ENCODE measurements around the gene FHIT.

FHIT gene

GRCh38 chr3:60081381-60082095 lies 1169.7 kb downstream of the FHIT start:
- no peaks in the 10 kb centered on the region for H3K9me3 ChIP-seq (ENCODE audit: control insufficient read depth in 1 of 2, low read length in 2 of 2)
- no peaks in the 10 kb centered on the region for H3K27me3 ChIP-seq (ENCODE audit: low read depth, low read length)
- H3K4me3 ChIP-seq (ENCODE audit: low read depth in 1 of 2, low read length in 2 of 2), result no peak overlapping the region
- no peaks in the 10 kb centered on the region for H3K4me1 ChIP-seq (ENCODE audit: control insufficient read depth in 1 of 2, insufficient read depth in 2 of 2, low read length in 2 of 2)
- H3K36me3 ChIP-seq (ENCODE audit: control insufficient read depth in 1 of 2, insufficient read depth in 2 of 2, low read length in 2 of 2), result no peaks in the 10 kb centered on the region
- no peak overlapping the region for H3K27ac ChIP-seq (ENCODE audit: low read length)

GRCh38 chr3:60080648-60081047 lies 1170.6 kb downstream of the FHIT start:
- Histone ChIP-seq H3K4me1 (ENCODE audit: control insufficient read depth in 1 of 2, insufficient read depth in 2 of 2, low read length in 2 of 2) (no peaks in the 10 kb centered on the region), H3K4me3 (ENCODE audit: low read depth in 1 of 2, low read length in 2 of 2) (no peak overlapping the region), H3K27ac (ENCODE audit: low read length) (no peak overlapping the region), H3K9me3 (ENCODE audit: control insufficient read depth in 1 of 2, low read length in 2 of 2) (no peaks in the 10 kb centered on the region), H3K36me3 (ENCODE audit: control insufficient read depth in 1 of 2, insufficient read depth in 2 of 2, low read length in 2 of 2) (no peaks in the 10 kb centered on the region), H3K27me3 (ENCODE audit: low read depth, low read length) (no peaks in the 10 kb centered on the region)

GRCh38 chr3:60079076-60079475 lies 1172.2 kb downstream of the FHIT start:
- Histone ChIP-seq H3K36me3 (ENCODE audit: control insufficient read depth in 1 of 2, insufficient read depth in 2 of 2, low read length in 2 of 2) (no peaks in the 10 kb centered on the region), H3K9me3 (ENCODE audit: control insufficient read depth in 1 of 2, low read length in 2 of 2) (no peaks in the 10 kb centered on the region), H3K27ac (ENCODE audit: low read length) (no peak overlapping the region), H3K4me3 (ENCODE audit: low read depth in 1 of 2, low read length in 2 of 2) (no peak overlapping the region), H3K4me1 (ENCODE audit: control insufficient read depth in 1 of 2, insufficient read depth in 2 of 2, low read length in 2 of 2) (no peaks in the 10 kb centered on the region), H3K27me3 (ENCODE audit: low read depth, low read length) (no peaks in the 10 kb centered on the region)

DNA sequence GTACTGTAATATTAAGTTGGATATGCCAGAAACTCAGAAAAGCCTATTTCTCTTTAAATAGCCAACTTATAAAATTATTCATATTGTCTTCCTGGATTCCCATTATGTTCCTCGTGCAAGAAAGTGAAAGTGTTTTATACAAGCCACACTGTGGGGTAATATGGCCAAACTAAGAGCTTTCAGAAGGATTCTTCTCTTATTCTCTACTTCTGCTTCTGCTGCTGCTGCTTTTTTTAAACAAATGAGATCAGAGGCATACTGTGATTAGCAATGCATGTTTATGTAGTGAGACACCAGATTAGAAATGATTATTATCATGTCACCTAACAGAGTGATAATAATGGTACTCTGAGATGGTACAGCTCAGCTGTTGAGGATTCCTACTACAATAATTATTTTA lies 1174.9 kb downstream of the FHIT start:
- Histone ChIP-seq H3K4me1 (ENCODE audit: control insufficient read depth in 1 of 2, insufficient read depth in 2 of 2, low read length in 2 of 2) (no peaks in the 10 kb centered on the region), H3K27me3 (ENCODE audit: low read depth, low read length) (no peaks in the 10 kb centered on the region), H3K9me3 (ENCODE audit: control insufficient read depth in 1 of 2, low read length in 2 of 2) (no peaks in the 10 kb centered on the region), H3K36me3 (ENCODE audit: control insufficient read depth in 1 of 2, insufficient read depth in 2 of 2, low read length in 2 of 2) (no peaks in the 10 kb centered on the region), H3K4me3 (ENCODE audit: low read depth in 1 of 2, low read length in 2 of 2) (peak overlapping the region; percentile 25 to 41), H3K27ac (ENCODE audit: low read length) (peak overlapping the region; percentile 4)

DNA sequence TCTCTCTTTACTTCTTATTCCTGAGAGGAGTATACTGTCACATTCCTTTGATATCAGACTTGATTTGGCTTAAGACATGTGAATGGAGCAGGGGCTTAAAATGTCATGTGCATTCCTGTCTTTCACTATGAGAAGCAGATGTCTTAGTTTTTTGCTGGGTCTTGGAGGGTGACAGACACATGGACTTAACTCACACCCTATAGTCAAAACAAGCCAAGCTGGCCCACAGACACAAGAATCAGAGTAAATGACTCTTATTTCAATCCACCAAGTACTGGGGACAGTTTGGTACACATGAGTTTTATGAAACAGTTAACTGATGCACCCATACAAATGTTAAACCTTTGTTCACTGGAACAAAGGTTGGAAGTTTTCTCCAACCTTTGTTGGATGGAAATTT lies 1177.3 kb downstream of the FHIT start:
- Histone ChIP-seq H3K27ac (ENCODE audit: low read length) (no peak overlapping the region), H3K27me3 (ENCODE audit: low read depth, low read length) (no peaks in the 10 kb centered on the region), H3K9me3 (ENCODE audit: control insufficient read depth in 1 of 2, low read length in 2 of 2) (no peaks in the 10 kb centered on the region), H3K4me1 (ENCODE audit: control insufficient read depth in 1 of 2, insufficient read depth in 2 of 2, low read length in 2 of 2) (no peaks in the 10 kb centered on the region), H3K4me3 (ENCODE audit: low read depth in 1 of 2, low read length in 2 of 2) (no peak overlapping the region), H3K36me3 (ENCODE audit: control insufficient read depth in 1 of 2, insufficient read depth in 2 of 2, low read length in 2 of 2) (no peaks in the 10 kb centered on the region)

DNA sequence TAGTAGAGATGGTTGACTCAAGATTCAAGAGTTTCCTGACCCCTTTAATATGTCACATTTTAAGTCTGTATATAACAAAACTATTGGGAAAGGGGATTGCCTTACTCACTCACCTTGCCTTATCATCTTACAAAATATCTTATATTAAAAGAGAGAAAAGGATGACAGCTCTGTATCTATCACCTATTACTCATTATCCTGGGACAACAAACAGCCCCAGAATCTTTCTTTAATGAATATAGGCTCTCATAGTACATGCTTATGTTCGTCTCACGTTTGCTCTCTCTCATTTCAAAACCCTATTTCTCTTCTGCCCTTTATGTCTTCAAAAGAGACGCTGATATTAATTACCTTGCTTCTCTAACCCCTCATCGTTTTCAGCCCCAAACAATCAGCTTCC lies 1178.0 kb downstream of the FHIT start:
- Histone ChIP-seq H3K9me3 (ENCODE audit: control insufficient read depth in 1 of 2, low read length in 2 of 2) (no peaks in the 10 kb centered on the region), H3K27ac (ENCODE audit: low read length) (no peak overlapping the region), H3K36me3 (ENCODE audit: control insufficient read depth in 1 of 2, insufficient read depth in 2 of 2, low read length in 2 of 2) (no peaks in the 10 kb centered on the region), H3K4me1 (ENCODE audit: control insufficient read depth in 1 of 2, insufficient read depth in 2 of 2, low read length in 2 of 2) (no peaks in the 10 kb centered on the region), H3K27me3 (ENCODE audit: low read depth, low read length) (no peaks in the 10 kb centered on the region), H3K4me3 (ENCODE audit: low read depth in 1 of 2, low read length in 2 of 2) (no peak overlapping the region)

DNA sequence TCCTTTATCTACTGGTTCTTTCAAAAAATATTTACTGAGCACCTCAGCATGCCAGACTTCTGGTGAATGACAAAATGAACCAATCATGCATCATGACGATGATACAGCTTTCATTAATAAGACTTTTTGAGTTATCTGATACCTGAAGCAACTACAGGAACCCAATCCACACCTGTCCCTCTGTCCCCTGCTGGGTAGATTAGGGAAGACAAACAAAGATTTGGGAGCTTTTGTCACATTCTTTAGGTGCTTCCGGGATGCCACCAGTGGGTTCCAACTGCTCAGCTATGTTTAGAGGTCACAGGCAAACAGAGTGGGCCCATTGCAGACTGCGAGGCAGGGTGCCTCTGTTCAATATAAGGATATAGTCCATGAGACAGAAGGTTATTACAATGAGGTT lies 1180.9 kb downstream of the FHIT start:
- H3K4me1 ChIP-seq (ENCODE audit: control insufficient read depth in 1 of 2, insufficient read depth in 2 of 2, low read length in 2 of 2), result no peaks in the 10 kb centered on the region
- H3K4me3 ChIP-seq (ENCODE audit: low read depth in 1 of 2, low read length in 2 of 2), result no peak overlapping the region

GRCh38 chr3:60065227-60065868 lies 1185.9 kb downstream of the FHIT start:
- H3K36me3 ChIP-seq (ENCODE audit: control insufficient read depth in 1 of 2, insufficient read depth in 2 of 2, low read length in 2 of 2), result no peaks in the 10 kb centered on the region
- no peaks in the 10 kb centered on the region for H3K4me1 ChIP-seq (ENCODE audit: control insufficient read depth in 1 of 2, insufficient read depth in 2 of 2, low read length in 2 of 2)
- H3K27me3 ChIP-seq (ENCODE audit: low read depth, low read length), result no peaks in the 10 kb centered on the region
- no peaks in the 10 kb centered on the region for H3K9me3 ChIP-seq (ENCODE audit: control insufficient read depth in 1 of 2, low read length in 2 of 2)
- H3K4me3 ChIP-seq (ENCODE audit: low read depth in 1 of 2, low read length in 2 of 2), result no peak overlapping the region
- H3K27ac ChIP-seq (ENCODE audit: low read length), result no peak overlapping the region

More for the DNA sequence above, 1180.9 kb downstream of the FHIT start:
- H3K9me3 ChIP-seq (ENCODE audit: control insufficient read depth in 1 of 2, low read length in 2 of 2), result no peaks in the 10 kb centered on the region
- no peak overlapping the region for H3K27ac ChIP-seq (ENCODE audit: low read length)
- H3K27me3 ChIP-seq (ENCODE audit: low read depth, low read length), result no peaks in the 10 kb centered on the region
- no peaks in the 10 kb centered on the region for H3K36me3 ChIP-seq (ENCODE audit: control insufficient read depth in 1 of 2, insufficient read depth in 2 of 2, low read length in 2 of 2)

DNA sequence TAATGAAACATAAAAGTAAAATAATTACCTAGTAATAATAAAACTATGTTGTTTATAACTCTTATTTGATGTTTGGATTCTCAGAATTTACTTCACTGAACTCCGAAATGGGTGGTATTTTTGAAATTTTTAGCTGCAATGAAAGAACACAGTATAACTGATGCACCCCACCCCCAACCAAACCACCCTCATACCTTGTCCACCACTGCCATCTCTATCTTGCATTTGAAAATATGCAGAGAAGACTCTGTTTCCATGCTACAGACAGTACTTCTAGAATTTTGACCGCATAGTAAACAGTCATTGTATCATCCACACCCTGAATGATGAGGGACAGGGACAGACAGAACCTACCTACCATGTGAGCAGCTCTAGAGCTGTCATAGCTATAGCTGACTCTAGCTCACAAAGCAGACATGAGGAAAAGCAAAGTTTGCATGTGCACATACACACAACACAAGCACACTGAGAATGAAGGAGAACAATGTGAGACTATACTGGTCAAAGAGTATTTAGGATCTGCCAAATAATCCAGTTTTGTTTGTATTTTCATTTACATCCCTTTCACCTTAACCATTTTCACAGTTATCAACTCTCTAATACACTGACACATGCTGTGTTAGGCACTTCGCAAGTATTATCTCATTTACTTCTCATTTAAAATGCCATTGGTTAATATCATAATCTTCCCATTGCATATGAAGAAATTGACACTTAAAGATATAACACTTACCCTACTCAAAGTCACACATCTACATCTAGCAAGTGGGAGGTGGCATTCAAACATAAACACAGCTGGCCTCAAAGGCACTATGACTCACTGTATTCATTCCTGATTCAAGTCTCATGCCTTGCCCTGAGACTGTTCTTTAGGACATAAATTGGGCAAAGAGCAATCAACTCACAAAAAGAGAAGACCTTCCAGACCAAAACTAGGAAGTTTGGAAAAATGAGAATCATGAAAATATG lies 1186.8 kb downstream of the FHIT start:
- no peak overlapping the region for H3K4me3 ChIP-seq (ENCODE audit: low read depth in 1 of 2, low read length in 2 of 2)
- no peaks in the 10 kb centered on the region for H3K4me1 ChIP-seq (ENCODE audit: control insufficient read depth in 1 of 2, insufficient read depth in 2 of 2, low read length in 2 of 2)
- H3K36me3 ChIP-seq (ENCODE audit: control insufficient read depth in 1 of 2, insufficient read depth in 2 of 2, low read length in 2 of 2), result no peaks in the 10 kb centered on the region
- no peaks in the 10 kb centered on the region for H3K27me3 ChIP-seq (ENCODE audit: low read depth, low read length)
- no peak overlapping the region for H3K27ac ChIP-seq (ENCODE audit: low read length)
- H3K9me3 ChIP-seq (ENCODE audit: control insufficient read depth in 1 of 2, low read length in 2 of 2), result no peaks in the 10 kb centered on the region

DNA sequence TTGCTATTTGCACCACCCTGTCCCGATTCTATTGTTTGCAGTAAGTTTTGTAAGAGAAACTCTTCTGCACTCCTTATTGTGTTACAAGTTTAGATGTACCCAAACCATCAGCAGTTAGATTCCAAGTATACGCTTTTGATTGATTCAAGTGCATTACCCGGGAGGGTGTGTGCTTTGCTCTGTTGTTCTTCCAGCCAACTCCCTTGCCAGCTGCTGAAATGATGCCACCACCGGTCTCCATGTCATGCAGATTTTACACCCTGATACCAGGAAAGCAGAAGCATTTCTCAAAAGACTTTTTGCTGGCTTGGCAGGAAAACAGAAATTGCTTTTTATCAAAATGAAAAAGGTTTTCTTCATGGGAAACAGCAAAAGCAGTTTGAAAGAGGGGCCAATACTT lies 1194.8 kb downstream of the FHIT start:
- H3K36me3 ChIP-seq (ENCODE audit: control insufficient read depth in 1 of 2, insufficient read depth in 2 of 2, low read length in 2 of 2), result no peaks in the 10 kb centered on the region

DNA sequence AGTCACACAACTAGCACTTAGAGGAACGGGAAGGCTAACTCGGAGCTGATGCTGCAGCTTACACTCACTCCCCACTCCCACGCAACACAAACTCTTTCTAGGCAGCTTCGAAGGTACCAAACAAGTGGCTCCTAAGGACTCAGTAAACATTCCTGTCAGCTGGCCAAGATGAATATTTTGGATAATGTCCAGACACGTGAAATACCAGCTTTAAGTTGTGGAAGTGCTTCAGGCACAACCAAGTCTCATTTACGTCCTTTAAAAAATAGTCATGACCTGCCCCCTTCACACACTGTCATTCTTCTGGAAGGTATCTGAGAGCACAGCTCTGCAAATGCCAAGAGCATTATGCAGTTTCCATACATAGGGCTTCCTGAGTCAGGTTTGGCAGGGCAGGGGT lies 1195.5 kb downstream of the FHIT start:
- H3K27me3 ChIP-seq (ENCODE audit: low read depth, low read length), result no peaks in the 10 kb centered on the region
- peaks cover 0 to 7% of the 10 kb centered on the region in 2 donors for H3K9me3 ChIP-seq (ENCODE audit: control insufficient read depth in 1 of 2, low read length in 2 of 2)
- no peak overlapping the region for H3K27ac ChIP-seq (ENCODE audit: low read length)
- no peak overlapping the region for H3K4me3 ChIP-seq (ENCODE audit: low read depth in 1 of 2, low read length in 2 of 2)
- H3K36me3 ChIP-seq (ENCODE audit: control insufficient read depth in 1 of 2, insufficient read depth in 2 of 2, low read length in 2 of 2), result no peaks in the 10 kb centered on the region
- no peaks in the 10 kb centered on the region for H3K4me1 ChIP-seq (ENCODE audit: control insufficient read depth in 1 of 2, insufficient read depth in 2 of 2, low read length in 2 of 2)

More for the DNA sequence above, 1194.8 kb downstream of the FHIT start:
- Histone ChIP-seq H3K27me3 (ENCODE audit: low read depth, low read length) (no peaks in the 10 kb centered on the region), H3K4me3 (ENCODE audit: low read depth in 1 of 2, low read length in 2 of 2) (no peak overlapping the region), H3K27ac (ENCODE audit: low read length) (no peak overlapping the region), H3K9me3 (ENCODE audit: control insufficient read depth in 1 of 2, low read length in 2 of 2) (peaks cover 0 to 7% of the 10 kb centered on the region in 2 donors), H3K4me1 (ENCODE audit: control insufficient read depth in 1 of 2, insufficient read depth in 2 of 2, low read length in 2 of 2) (no peaks in the 10 kb centered on the region)
